GM18519 (cell line): Measurements from ENCODE around the gene SLC27A2.
"Not testable (repeated sequence)": the region's sequence is repeated elsewhere in the genome, so short reads cannot be mapped to it uniquely, and the experiment has no call there.

Source experiments
- ATAC-seq: cut with Tn5 transposase; IDR thresholded peaks from one replicate; pipeline ENCODE4 v1.9.1; 2021; ENCODE audit warnings: mild to moderate bottlenecking, moderate library complexity; ENCODE audit not compliant: unreplicated experiment, low FRiP score

The SLC27A2 gene

DNA sequence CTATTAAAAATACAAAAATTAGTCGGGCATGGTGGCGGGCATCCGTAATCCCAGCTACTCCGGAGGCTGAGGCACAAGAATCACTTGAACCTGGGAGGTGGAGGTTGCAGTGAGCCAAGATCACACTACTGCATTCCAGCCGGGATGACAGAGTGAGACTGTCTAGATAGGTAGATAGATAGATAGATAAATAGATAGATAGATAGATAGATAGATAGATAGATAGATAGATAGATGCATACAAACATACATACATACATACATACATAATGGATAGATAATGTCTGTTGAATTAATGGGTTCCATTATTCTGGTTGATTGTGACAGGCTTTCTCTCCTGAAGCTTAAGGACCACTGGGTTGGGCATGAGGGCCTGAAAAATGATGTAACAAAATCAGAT is 6.8 kb downstream of the SLC27A2 start:
- ATAC-seq = not testable (repeated sequence)

DNA sequence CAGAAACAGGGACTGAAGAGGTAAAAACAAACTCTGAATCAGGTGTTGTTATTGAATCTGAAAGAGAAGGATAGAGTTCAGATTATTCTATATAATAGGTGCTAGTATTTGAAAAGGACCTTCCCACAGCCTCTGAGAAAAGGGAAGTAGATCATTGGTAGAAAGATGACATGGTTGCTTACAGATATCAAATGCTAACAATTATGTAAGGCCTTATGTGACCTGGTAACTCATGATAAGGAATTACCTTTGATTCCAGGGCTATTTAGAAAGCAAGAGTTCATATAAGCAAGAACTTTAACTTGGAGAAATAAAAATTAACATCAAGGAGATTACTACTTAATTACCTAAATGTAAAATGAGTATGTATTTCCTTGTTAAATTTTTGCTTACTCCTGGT is 7.6 kb downstream of the SLC27A2 start:
- no peak for ATAC-seq

DNA sequence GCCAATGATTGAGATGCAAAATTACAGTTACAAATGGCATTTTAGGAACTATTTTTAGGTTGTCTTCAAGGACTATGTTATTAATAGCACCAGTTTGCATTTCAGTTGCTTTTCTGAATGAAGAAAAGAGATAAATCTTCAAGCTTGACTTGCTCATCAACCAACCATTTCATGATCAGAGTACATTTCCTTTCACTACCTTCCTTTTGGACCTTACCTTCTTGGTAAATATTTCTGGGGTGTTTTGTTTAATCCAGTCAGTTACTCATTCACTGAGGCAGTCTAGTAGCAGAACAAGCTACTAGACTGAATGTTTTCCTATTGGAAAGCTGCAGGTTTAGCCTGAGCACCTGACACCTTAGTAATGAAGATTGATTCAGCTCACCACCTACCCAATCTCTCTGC is 8.2 kb downstream of the SLC27A2 start:
- no peak for ATAC-seq

DNA sequence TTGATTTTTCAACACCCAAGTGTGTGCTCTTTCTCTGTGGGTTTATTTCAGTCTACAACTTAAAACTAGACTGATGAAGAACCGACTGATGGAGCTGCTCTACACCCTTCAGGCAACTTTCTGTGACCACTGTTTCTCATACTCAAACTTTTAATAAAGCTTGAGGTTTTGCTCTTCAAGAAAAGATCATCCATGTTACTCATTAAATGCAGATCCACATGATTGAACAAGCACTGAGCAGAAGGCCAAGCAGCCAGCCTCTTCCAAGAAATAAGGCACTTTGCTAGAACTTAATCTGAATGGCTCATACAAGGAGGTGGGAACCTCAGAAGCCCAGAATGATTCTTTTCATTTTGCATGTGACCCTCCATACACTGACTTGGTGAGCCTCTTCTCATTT is 8.7 kb downstream of the SLC27A2 start:
- ATAC-seq = no peak

DNA sequence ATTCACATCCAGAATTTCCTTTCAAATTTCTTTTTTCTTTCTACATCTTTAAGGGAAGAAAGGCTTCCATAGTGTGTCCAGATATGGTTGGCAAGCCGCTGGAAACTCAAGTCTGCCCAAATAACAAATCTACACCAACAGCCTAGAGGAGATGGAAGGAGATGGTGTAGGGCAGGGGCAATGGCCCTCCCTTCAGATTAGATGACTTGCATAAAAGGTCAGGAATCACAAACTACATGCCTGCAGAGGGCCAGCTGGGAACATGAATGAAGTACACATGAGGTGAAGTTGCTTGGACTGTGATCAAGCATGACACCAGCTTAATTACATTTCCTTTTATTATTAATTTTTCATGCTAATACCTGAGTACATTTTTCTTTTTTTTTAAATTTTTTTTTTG is 10.2 kb downstream of the SLC27A2 start:
- no peak for ATAC-seq

DNA sequence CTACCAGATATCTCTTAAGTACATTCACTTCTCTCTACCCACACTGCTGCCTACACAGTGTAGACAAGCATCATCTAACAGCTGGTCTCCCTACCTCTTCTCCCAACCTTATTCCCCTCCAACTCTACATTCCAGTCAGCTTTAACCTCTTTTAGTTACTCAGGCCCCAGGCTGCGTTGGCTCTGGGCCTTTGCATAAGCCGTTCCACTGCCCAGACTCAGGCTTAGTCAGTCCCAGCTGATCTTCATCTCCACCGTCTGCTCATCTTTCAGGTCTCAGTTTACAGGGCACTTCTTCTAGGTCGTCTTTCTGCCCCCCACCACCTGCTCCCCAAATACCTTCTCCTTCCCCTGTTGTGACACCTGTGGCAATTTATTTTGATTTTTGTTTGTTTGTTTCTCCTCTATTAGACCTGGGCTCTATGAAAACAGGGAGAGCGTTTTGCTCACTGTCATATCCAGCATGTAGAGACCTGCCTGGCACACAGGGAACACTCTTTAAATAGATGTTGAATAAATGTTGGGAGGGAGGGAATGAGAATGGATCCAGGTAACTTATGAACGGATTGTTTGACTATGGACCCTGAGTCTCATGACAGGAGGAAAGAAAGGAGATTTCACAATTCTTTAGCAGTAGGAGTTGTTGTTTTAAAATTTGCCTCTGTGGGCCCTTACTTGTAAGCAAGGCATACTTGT is 11.1 kb downstream of the SLC27A2 start:
- ATAC-seq = no peak

DNA sequence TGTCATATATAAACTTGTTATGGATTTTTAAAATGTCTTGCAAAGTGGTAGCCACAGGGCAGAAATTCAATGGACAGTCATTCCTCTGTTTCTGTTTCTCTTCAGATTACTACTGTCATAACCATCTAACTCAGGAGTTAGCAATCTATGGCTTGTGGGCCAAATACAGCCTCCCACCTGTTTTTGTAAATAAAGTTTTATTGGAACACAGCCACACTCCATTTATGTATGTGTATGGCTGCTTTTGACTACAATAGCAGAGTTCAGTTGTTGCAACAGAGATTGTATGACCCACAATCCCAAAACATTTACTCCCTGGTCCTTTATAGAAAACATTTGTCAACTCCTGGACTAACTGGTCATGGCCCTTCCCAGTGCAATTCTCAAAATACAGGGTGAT is 20.0 kb downstream of the SLC27A2 start:
- ATAC-seq = no peak

DNA sequence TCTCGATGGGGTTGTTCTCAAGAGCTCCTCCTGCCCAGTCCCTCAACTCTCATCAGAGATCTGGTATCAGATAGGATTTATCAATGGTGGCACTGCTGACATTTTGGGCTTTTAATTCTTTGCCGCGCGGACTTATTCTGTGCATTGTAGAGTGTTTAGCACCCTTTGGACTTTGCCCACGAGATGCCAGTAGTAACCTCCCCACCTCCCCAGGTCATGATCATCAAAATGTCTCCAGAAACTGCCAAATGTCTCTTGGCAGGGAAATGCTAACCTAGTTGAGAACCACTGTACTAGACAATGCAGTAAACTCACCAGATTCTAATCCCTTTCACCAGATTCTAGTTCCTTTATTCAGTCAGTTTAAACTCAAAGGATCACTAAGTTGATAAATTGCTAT is 24.0 kb downstream of the SLC27A2 start:
- ATAC-seq = no peak

DNA sequence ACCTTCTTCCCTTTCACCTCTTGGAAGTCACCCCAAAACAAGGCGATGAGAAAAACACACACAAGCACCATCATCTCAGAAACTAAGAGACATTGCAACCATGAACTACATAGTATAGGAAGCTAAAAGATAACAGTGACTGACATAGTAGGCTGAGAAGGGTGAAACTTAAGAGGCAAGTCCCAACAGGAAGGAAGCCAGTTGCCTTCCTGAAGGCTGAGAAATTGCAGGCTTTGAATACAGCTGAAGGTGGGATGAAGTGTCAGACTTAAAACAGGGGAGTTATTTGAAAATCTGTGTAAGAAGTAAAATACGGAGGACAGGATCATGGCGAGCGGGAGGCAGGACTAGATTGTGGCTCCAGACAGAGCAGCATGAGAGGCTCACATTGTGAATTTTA is 27.8 kb downstream of the SLC27A2 start:
- ATAC-seq = no peak

DNA sequence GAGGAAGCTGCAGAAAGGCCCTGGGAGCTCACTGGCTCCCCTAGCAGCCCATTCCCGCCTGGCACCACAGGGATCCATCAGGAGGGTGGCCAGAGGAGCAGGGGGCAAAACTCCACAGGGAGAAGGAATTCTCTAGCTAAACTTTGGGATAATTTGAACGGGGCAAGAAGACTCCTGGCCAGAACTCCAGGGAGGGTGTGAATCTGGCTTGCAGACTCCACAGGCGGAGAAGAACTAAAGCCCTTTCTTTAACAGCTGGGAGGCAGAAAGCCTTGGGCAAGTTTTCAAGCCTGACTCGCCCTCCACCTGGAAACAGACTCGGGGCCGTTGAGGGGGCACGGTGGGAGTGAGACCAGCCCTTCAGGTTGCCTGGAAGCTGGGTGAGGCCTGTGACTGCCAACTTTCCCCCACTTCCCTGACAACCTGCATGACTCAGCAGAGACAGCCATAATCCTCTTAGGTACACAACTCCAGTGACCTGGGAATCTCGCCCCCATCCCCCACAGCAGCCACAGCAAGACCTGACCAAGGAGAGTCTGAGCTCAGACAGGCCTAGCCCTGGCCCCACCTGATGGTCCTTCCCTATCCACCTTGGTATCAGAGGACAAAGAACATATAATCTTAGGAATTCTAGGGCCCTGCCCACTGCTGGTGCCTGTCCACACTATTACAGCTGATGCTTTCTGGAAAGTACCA is 28.6 kb downstream of the SLC27A2 start:
- no peak for ATAC-seq

DNA sequence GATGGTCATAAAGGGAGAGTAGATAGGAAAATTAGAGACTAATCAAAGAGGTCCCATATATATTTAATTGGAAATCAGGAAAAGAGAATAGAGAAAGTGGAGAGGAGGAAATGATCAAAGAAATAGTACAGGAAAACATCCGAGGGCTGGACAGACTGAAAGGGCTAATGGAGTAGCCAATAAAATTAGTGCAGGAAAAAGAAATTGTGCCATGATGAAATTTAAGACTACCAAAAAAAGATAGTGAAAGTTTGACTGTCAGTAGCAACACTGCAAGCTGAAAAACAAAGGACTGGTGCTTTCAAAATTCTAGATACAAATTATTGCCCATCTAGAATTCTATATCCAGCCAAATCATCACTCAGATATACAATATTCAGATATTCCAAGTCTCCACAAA is 36.3 kb downstream of the SLC27A2 start:
- ATAC-seq = no peak

DNA sequence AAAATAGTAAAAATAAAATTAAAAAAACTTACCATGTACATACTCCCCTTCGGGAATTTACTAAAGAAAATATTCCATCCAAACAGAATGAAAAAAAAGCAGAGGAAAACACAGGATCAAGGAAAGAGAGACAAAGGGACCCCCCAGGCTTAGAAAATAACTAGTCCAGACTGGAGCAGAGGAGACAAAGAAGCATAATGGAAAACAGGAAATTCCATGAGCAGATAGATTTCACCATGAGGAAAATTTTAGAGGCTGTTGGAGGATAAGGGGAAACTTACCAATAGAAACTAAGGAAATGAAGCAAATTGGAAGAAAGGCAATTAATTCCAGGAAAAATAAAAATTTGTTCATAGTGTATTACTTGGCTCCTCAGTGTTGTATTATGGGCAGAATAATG is 36.7 kb downstream of the SLC27A2 start:
- no peak for ATAC-seq

DNA sequence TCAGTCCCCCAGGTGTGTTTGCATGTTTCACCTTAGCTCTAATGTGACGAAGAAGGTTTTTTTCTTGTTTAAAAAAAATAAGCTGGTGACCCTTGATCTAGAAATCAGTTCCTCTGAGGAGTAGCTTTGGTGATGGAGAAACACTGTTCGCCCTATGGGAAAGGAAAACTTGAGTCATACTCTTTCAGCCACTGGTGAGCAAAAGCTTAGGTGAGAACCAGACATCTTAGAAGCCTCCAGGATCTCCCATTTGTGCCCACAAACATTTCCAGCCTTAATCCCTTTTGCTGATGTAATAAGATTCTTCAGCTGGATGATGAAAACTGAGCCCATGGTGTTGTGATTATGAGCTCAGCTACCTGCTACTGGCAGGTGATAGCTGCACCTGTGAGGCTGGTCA is 37.8 kb downstream of the SLC27A2 start:
- ATAC-seq = no peak

DNA sequence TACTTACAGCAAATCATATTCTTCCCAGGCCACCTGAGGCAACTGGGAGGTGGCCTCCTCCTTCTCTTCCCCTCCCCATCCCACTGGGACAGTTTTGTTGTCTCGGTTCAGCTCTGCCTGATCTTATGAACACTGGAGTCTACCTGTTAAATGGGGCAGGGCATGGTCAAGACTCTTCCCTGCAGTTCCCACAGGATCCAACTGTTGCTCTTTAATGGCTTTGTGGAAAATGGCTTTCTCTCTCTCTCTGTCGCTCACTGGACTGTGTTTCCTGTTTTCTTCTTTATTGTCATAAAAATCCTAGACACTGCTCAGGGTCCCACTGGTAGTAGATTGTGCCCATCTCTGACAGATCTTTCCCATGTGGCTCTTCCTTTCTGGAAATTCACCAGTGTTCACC is 40.2 kb downstream of the SLC27A2 start:
- no peak for ATAC-seq

DNA sequence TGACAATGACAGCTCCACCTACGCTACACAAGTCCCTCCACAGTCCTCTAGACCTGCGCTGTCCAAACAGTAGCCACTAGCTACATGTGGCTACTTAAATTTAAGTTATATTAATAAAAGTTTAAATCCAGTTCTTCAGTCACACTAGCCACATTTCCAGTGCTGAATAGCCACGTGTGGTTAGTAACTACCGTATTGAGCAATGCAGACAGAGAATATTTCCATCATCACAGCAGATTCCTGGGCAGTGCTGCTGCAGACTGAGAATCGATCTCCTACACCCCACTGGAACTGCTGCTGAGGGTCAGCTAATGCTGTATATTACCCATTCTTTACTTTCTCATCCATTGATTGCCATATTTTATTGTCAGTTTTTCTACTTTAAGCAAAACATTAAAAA is 42.6 kb downstream of the SLC27A2 start:
- ATAC-seq = no peak

DNA sequence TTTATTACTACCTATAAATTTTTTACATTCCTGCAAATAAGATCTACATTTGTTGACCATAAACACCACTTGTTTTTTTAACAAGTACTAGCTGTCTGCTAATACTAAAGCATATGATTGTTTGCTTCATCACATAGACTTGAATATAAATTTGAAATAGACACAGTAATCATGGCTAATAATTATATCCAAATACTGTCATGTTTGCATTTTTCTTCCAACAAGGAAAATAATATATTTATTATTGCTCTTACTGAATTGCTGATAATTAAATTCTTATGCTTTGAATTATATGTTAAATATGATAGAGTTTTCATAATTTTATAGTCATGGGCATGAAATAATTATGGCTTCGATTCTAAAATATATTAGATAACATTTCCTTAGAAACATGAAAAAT is 43.1 kb downstream of the SLC27A2 start:
- no peak for ATAC-seq

DNA sequence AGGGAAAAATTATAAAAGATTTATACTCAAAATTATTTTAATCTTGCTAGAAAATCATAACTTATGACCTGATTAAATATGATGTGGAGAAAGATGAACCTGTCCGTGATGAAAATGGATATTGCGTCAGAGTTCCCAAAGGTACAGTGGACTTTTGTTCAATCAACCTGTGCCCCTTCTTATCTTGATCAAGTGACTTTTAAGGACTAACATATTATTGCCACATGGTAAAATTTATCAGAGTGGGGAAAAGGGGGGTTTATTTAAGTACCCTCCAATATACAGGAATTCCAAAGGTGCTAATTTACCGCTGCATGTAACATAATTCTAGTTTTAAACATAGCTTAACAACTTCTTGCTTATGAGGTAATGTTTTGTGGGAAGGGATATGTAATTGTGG is 43.9 kb downstream of the SLC27A2 start:
- ATAC-seq = no peak

DNA sequence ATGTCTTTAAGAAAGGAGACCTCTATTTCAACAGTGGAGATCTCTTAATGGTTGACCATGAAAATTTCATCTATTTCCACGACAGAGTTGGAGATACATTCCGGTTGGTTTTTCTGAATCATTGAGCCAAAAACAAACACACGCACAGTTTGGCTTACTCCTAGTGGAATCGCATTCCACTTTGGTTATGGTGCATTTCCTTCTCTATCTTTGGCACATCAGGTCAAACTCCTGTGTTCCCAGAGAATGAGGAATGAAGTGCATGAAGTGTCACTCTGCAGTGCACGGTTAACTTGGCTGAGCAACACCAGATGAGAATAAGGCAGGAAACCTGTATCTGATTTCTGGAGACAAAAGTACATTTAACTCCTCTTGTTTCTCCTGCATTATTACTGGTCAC is 45.1 kb downstream of the SLC27A2 start:
- no peak for ATAC-seq

DNA sequence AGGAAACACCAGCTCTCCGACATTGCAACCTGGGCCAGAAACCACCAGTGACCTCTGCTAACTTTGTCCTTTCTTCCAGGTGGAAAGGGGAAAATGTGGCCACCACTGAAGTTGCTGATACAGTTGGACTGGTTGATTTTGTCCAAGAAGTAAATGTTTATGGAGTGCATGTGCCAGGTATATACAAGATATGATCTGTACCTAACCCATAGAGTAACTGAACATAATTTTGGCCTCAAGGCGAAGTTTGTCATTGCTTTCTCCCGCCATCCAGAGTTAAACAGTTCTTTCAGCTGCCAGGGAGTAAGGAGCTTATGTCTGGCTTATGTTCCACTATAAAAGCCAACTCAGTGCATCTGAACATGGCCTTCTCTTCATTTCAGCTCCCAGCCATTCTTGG is 46.9 kb downstream of the SLC27A2 start:
- ATAC-seq = no peak

DNA sequence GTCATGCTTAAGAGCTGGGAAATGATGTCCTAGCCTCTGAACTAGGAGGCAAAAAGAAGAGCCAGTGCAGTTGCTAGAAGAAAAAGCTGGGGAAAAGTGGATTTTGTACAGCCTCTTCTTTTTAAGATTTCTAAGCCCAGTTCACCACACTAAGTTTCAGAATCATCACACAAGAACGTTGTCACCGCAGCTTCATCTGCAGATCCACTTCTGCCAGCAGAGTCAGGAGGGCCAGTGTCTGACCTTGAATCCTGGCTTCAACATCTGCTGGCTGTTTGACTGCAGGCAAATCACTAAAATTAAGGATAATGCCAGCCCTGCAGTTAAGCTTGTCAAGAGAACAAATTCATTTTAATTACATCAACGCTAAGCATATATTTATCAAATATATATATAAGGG is 47.3 kb downstream of the SLC27A2 start:
- no peak for ATAC-seq

DNA sequence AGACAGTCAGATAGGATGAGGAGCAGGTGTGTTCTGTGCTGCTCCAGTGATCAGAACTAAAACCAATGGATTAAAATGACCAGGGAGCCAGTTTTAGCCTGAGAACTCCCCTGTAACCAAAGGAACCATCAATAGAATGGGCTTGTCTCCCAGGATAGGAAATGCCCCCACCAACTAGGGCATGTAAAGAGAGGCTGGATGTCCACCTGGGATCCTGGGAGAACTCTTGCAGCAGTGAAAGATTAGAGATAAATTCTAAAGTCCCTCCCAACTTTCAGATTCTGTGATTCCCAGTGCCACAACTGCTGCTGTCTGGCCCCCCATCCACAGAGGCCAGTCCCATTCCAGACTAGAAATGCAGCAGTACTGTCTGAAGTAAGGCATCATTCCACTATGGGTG is 49.8 kb downstream of the SLC27A2 start:
- ATAC-seq = no peak

DNA sequence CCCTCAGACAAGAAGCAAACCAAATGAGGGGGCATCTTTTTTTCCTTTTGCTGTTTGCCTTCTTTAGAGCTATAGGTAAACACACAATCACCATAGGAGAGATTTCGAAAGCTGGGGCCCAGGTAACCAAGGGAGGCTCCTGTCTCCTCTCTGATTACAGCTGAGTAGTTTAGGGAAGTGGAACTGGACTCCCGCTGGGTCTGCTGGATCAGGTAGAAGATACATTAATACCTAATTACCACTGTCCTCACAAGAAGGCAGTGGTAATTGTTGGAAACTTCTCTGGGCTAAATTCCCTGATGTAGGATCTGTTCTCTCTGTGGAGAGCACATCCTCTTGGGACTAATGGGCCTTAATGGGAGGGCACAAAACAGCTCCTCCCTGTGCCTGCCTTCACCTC is 50.8 kb downstream of the SLC27A2 start:
- no peak for ATAC-seq
